Measurements from ENCODE around the gene P2RY8.
"Not testable (repeated sequence)": the region's sequence is repeated elsewhere in the genome, so short reads cannot be mapped to it uniquely, and the experiment has no call there.

The P2RY8 gene

GRCh38 chrX:1447969-1448572, 88.9 kb downstream of the P2RY8 start:
- Mint-ChIP-seq H3K36me3 (ENCODE audit: low read depth) (peaks cover 72% of the 10 kb centered on the region), H3K4me1 (ENCODE audit: low read depth) (peaks cover 16% of the 10 kb centered on the region), H3K9me3 (peaks cover 44% of the 10 kb centered on the region), H3K27ac (peak overlapping the region; percentile 44)
- H3K4me3 Mint-ChIP-seq, H3K27me3 Mint-ChIP-seq: not testable (repeated sequence)
- peak; percentile 34 for DNase-seq

- not testable (repeated sequence) for H3K27me3 Mint-ChIP-seq, H3K4me3 Mint-ChIP-seq
- Mint-ChIP-seq H3K4me1 (ENCODE audit: low read depth) (peaks cover 16% of the 10 kb centered on the region), H3K27ac (peak overlapping the region; percentile 40), H3K9me3 (peaks cover 47% of the 10 kb centered on the region), H3K36me3 (ENCODE audit: low read depth) (peaks cover 78% of the 10 kb centered on the region)
- peak; percentile 30 for DNase-seq
Observed at GRCh38 chrX:1446984-1447968, 89.7 kb downstream of the P2RY8 start.

- Mint-ChIP-seq H3K9me3 (peaks cover 44% of the 10 kb centered on the region), H3K27me3 (no peaks in the 10 kb centered on the region), H3K36me3 (ENCODE audit: low read depth) (peaks cover 89% of the 10 kb centered on the region), H3K4me3 (no peak overlapping the region), H3K27ac (no peak overlapping the region), H3K4me1 (ENCODE audit: low read depth) (peaks cover 11% of the 10 kb centered on the region)
- peak; percentile 19 for DNase-seq
Observed at GRCh38 chrX:1444561-1445500, 92.2 kb downstream of the P2RY8 start.

- peak; percentile 26 for DNase-seq
- Mint-ChIP-seq H3K9me3 (peaks cover 34% of the 10 kb centered on the region), H3K4me3 (no peak overlapping the region), H3K36me3 (ENCODE audit: low read depth) (peaks cover 89% of the 10 kb centered on the region), H3K4me1 (ENCODE audit: low read depth) (peaks cover 7% of the 10 kb centered on the region), H3K27me3 (no peaks in the 10 kb centered on the region), H3K27ac (no peak overlapping the region)
Observed at GRCh38 chrX:1443496-1444075, 93.4 kb downstream of the P2RY8 start.

- Mint-ChIP-seq H3K4me3 (no peak overlapping the region), H3K9me3 (peaks cover 29% of the 10 kb centered on the region), H3K27me3 (no peaks in the 10 kb centered on the region), H3K27ac (no peak overlapping the region), H3K4me1 (ENCODE audit: low read depth) (peaks cover 4% of the 10 kb centered on the region), H3K36me3 (ENCODE audit: low read depth) (peaks cover 89% of the 10 kb centered on the region)
- peak; percentile 25 for DNase-seq
Observed at GRCh38 chrX:1442724-1443367, 94.1 kb downstream of the P2RY8 start.

- DNase-seq: peak; percentile 25
- Mint-ChIP-seq H3K9me3 (peaks cover 22% of the 10 kb centered on the region), H3K36me3 (ENCODE audit: low read depth) (peaks cover 89% of the 10 kb centered on the region), H3K27ac (no peak overlapping the region), H3K4me1 (ENCODE audit: low read depth) (peaks cover 2% of the 10 kb centered on the region), H3K4me3 (no peak overlapping the region), H3K27me3 (no peaks in the 10 kb centered on the region)
Observed at GRCh38 chrX:1442016-1442665, 94.8 kb downstream of the P2RY8 start.

- no peak overlapping the region for H3K4me3 Mint-ChIP-seq
- no peaks in the 10 kb centered on the region for H3K4me1 Mint-ChIP-seq (ENCODE audit: low read depth)
- H3K36me3 Mint-ChIP-seq (ENCODE audit: low read depth): peaks cover 87% of the 10 kb centered on the region
- H3K27ac Mint-ChIP-seq: no peak overlapping the region
- peak; percentile 12 for DNase-seq
- no peaks in the 10 kb centered on the region for H3K27me3 Mint-ChIP-seq
- peaks cover 19% of the 10 kb centered on the region for H3K9me3 Mint-ChIP-seq
Observed at GRCh38 chrX:1440506-1440905, 96.5 kb downstream of the P2RY8 start.

GRCh38 chrX:1435241-1435895, 101.6 kb downstream of the P2RY8 start:
- Mint-ChIP-seq H3K36me3 (ENCODE audit: low read depth) (peaks cover 82% of the 10 kb centered on the region), H3K27me3 (no peaks in the 10 kb centered on the region)

GRCh38 chrX:1434871-1435240, 102.1 kb downstream of the P2RY8 start:
- no peak overlapping the region for H3K4me3 Mint-ChIP-seq
- peaks cover 2% of the 10 kb centered on the region for H3K9me3 Mint-ChIP-seq
- H3K27ac Mint-ChIP-seq: no peak overlapping the region
- DNase-seq: no peak
- no peaks in the 10 kb centered on the region for H3K4me1 Mint-ChIP-seq (ENCODE audit: low read depth)
- no peaks in the 10 kb centered on the region for H3K27me3 Mint-ChIP-seq
- H3K36me3 Mint-ChIP-seq (ENCODE audit: low read depth): peaks cover 83% of the 10 kb centered on the region

More at GRCh38 chrX:1435241-1435895, 101.6 kb downstream of the P2RY8 start:
- DNase-seq: no peak
- Mint-ChIP-seq H3K9me3 (peaks cover 2% of the 10 kb centered on the region), H3K4me3 (no peak overlapping the region), H3K4me1 (ENCODE audit: low read depth) (no peaks in the 10 kb centered on the region), H3K27ac (no peak overlapping the region)

GRCh38 chrX:1433646-1434357, 103.2 kb downstream of the P2RY8 start:
- Mint-ChIP-seq H3K27ac (no peak overlapping the region), H3K27me3 (no peaks in the 10 kb centered on the region), H3K36me3 (ENCODE audit: low read depth) (peaks cover 81% of the 10 kb centered on the region), H3K4me3 (no peak overlapping the region), H3K4me1 (ENCODE audit: low read depth) (no peaks in the 10 kb centered on the region), H3K9me3 (peaks cover 2% of the 10 kb centered on the region)
- no peak for DNase-seq

- H3K27ac Mint-ChIP-seq: no peak overlapping the region
- no peaks in the 10 kb centered on the region for H3K4me1 Mint-ChIP-seq (ENCODE audit: low read depth)
- H3K9me3 Mint-ChIP-seq: no peaks in the 10 kb centered on the region
- peaks cover 78% of the 10 kb centered on the region for H3K36me3 Mint-ChIP-seq (ENCODE audit: low read depth)
- H3K27me3 Mint-ChIP-seq: no peaks in the 10 kb centered on the region
- no peak overlapping the region for H3K4me3 Mint-ChIP-seq
- no peak for DNase-seq
Observed at GRCh38 chrX:1430451-1430850, 106.5 kb downstream of the P2RY8 start.

GRCh38 chrX:1427756-1428155, 109.2 kb downstream of the P2RY8 start:
- H3K4me1 Mint-ChIP-seq (ENCODE audit: low read depth): no peaks in the 10 kb centered on the region
- peaks cover 4% of the 10 kb centered on the region for H3K9me3 Mint-ChIP-seq
- H3K4me3 Mint-ChIP-seq: no peak overlapping the region
- no peak overlapping the region for H3K27ac Mint-ChIP-seq
- H3K27me3 Mint-ChIP-seq: no peaks in the 10 kb centered on the region
- peak; percentile 26 for DNase-seq
- peaks cover 78% of the 10 kb centered on the region for H3K36me3 Mint-ChIP-seq (ENCODE audit: low read depth)
